Activated naive CD4-positive, alpha-beta T cell treated with anti-CD3 and anti-CD28 coated beads, Interleukin-2, amount 50 U/mL, for 16 hours (primary cell): Measurements from ENCODE around the gene ILF3.
A peak's percentile ranks its signal among the peaks of the same experiment; 100 is the strongest.
"Not testable (repeated sequence)": the region's sequence is repeated elsewhere in the genome, so short reads cannot be mapped to it uniquely, and the experiment has no call there.

ENCODE experiments used
- DNase-seq: peaks from one replicate; pipeline ENCODE4 v3.0.0-alpha.2; 2020

ILF3 gene

DNA sequence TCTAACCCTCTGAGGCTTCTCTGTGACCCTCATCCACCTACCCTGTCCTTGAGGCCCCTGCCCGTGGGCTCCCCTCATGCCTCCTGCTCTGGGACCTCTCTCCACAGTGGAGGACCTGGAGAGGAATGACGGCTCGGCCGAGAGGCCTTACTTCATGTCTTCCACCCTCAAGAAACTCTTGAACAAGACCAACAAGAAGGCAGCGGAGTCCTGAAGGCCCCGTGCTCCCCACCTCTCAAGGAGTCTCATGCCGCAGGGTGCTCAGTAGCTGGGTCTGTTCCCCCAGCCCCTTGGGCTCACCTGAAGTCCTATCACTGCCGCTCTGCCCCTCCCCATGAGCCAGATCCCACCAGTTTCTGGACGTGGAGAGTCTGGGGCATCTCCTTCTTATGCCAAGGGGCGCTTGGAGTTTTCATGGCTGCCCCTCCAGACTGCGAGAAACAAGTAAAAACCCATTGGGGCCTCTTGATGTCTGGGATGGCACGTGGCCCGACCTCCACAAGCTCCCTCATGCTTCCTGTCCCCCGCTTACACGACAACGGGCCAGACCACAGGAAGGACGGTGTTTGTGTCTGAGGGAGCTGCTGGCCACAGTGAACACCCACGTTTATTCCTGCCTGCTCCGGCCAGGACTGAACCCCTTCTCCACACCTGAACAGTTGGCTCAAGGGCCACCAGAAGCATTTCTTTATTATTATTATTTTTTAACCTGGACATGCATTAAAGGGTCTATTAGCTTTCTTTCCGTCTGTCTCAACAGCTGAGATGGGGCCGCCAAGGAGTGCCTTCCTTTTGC lies 10.8 kb upstream of the ILF3 start:
- no peak for DNase-seq

DNA sequence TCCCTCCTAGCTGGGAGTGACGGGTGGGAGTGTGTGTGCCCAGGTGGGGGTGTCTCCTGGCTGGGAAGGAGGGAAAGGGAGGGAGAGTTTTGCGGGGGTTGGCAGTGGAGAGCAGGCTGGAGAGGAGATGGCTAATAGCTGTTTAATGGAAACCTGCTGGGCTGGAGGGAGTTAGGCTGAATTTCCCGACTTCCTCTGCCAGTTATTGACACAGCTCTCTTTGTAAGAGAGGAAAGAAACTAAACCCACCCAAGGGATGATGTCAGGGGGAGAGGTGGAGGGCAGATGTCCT lies 10.2 kb upstream of the ILF3 start:
- DNase-seq = no peak

DNA sequence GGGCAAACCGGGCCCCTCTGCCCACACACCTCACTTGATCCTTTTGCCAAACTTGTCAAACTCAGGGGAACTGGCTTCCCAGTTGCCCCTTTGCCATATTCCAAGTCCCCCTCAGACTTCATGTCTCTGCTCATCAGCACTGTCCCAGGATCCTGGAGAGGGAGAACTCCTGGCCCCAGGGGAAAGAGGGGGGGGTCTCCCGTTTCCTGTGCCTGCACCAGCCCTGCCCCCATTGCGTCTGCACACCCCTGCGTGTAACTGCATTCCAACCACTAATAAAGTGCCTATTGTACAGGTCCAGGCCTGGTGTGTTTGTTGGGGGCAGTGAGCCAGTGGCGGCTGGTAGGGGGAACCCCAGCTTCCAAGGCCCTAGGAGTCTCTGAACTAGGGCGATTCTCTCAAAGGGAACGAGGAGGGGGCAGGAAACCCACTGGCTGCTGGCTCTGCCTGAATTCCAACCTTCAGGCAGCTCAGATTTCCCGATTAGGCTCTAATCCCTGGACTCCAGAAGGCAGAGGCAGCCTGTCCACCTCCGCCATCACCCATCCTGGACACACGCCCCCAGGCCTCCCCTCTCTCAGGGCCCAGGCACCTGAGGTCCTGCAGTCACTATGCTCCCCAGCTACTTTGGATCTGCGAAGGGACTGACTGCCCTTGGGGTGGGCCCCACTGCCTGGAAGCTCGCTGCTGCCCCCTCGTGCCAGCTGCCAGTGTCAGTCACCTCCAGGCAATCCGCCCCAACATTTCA lies 9.7 kb upstream of the ILF3 start:
- DNase-seq = peak; percentile 89

DNA sequence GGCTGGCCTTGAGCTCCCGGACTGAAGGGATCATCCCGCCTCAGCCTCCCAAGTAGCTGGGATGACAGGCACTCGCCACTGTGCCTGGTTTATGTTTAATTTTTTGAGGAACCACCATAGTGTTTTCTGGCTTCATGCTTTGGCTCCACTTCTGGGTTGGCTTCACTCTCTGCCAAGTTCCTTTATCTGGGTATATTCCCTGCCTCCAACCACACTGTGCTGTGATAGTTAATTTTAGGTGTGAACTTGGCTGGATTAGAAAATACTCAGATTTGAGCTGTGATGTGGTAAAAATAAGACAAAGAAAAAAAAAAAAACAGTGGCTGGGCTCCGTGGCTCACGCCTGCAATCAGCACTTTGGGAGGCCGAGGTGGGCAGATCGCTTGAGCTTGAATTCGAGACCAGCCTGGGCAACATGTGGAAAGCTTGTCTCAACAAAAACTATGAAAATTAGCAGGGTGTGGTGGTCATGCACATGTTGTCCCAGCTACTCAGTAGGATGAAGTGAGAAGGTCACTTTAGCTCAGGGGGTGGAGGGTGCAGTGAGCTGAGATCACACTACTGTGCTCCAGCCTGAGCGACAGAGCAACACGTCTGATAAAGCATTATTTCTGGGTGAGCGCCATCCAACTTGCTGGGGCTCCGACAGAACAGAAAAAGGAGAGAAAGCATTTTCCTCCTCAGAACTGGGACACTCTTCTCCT lies 7.5 kb upstream of the ILF3 start:
- no peak for DNase-seq

DNA sequence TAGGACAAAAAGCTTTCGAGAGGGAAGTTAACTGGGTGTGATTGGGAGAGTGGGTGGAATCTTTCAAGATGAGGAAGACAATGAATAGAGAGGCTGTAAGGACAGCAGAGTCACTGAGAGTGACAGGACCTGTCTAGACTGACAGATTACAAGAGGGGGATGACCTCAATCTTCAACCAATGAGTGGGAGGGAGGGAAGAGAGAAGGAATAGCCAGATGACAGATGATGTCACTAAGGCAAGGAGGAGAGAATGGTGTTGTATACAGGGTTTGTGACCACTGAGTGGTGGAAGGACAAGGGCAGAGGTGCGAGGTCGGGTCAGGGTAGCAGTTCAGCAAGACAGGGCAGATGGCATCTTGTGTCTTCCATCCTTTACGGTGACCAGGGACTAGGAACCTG lies 5.8 kb upstream of the ILF3 start:
- no peak for DNase-seq

DNA sequence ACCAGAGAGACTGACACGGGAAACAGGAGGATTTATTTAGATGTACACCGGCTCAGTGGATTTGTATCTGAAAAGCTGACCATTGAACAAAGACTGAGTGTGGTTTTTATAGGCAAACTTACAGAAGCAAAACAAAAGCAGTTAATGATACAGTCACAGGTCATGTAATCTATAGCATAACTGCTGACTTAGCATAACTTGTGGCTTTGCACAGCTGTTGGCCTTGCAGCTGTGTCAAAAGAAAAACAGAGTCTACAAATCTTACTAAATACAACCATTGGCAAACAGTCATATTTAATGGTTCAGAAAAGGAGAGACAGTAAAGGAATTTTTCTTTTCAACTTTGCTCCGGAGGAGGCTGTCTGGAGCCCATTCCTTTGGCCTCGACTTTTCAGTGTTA lies 2.3 kb upstream of the ILF3 start:
- no peak for DNase-seq

DNA sequence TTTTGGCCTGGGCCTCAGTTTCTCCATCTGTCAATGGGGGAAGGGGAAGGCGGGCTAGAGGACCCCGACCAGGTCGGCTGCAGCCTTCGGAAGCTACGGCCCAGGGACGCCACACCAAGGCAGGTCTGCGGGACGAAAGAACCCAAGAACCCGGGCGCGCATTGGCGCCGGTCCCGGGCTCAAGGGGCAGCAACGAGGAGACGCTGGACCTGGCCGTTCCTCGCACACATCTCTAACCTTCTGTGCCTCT lies 739 bp upstream of the ILF3 start:
- no peak for DNase-seq

DNA sequence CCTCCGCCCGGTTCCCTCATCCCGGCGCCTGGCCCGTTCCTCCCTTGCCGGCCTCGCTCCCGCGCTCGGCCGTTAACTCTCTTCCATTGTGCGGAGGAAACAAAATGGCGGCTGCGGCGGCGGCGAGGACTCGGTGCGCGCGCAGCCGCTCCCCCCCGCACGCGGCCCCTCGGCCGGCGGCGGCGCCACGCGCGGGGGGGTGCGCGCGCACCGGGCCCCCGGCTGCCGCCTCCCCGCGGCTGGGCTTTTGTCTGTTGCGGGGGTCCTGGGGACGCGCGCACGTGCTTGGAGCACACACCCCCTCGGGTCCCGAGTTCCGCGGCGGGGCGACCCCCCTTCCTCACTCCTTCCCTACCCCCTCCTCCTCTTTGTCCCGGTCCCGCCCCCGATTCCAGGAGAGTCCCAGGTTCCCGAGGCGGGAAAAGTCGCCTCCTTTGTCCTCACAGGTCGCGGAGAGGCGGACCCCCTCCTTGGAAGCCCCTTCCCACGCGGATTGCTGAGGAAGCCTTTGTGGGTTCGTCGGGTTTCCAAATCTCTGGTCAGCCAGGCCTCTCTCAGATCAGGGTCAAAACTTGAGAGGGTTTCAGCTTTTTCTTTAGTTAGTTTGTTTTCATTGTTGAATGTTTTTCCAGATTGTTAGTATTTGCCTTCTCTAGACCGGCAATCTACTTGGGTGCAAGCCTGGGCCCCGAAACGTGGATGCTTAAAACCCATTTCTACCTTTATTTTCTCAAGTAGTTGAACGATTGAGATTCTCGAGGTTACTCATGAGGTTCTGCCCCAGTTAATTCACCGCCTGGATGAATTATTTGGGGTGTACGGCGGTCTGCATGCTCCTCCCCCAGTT lies 687 bp downstream of the ILF3 start:
- DNase-seq = peak; percentile 71

DNA sequence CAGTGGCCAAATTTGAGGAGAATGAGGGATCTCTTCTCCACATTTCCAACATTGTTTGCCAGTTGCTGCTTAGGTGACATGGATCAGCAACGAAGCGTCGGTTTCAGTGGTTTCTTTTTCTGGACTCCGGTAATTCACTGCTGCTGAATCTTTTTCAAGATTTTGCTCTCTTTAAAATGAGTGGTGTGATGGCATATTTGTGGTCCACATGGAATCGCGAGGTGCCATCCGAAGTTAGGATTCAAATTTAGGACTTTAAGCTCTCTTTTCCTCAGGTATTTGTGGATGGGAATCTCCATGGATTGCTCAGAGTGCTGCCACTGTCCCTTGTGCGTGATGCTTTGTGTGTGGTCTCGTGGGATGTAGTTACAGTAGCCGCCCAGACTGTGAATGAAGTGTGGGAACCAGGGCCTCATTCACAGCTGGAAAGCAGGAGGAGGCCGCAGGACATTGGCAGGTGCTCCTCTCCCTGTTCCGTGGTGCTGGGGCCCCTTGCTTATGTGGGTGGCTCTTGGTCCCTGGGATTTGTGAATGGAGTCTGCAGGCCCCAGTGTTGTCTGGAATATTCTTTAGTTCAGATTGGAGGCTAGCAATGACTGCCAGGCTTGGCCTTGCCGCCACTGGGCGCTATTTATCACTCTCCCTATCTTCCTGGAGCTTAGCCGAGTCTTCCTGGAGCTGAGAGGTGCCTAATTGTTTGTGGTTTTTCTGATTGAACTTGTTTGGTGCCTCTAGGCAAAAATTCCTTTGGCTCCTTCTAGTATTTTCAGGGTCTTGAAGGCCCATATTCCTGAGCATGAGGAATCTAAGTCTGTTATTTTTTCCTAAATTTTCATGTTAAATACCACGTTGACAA lies 1.5 kb downstream of the ILF3 start:
- no peak for DNase-seq

DNA sequence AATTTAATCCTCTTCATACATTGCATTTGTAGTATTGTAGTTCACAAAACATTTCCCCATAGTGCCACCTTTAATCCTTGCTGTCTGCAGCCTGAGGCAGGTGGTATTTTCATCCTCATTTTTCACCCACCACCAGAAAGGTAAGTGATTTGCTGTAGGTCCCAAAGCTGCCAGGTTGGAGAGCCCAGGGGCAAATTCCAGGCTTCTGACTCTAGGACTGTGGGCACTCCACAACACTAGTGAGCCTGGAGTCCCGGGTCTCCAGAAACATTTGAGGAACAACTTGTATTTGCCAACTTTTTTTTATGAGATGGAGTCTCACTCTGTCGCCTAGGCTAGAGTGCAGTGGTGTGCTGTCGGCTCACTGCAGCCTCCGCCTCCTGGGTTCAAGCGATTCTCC lies 6.2 kb downstream of the ILF3 start:
- DNase-seq = no peak

DNA sequence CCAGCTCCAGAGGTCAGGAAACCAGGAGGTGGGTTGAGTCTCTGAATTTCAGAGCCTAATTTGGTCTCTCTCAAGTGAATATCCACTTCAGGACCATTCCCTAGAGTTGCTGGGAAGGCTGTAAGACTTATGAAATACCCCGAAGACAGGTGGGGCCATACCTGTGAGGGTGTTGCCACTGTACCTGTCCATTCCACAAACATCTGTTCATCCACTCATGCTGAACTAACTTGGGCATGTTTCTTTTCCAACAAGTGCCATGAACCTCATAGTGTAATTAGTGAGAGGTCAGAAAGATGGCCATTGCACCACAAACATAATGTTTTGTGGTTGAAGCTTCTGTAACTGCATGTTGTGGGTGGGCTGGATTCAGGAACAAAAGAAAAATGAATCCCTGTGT lies 7.8 kb downstream of the ILF3 start:
- no peak for DNase-seq

DNA sequence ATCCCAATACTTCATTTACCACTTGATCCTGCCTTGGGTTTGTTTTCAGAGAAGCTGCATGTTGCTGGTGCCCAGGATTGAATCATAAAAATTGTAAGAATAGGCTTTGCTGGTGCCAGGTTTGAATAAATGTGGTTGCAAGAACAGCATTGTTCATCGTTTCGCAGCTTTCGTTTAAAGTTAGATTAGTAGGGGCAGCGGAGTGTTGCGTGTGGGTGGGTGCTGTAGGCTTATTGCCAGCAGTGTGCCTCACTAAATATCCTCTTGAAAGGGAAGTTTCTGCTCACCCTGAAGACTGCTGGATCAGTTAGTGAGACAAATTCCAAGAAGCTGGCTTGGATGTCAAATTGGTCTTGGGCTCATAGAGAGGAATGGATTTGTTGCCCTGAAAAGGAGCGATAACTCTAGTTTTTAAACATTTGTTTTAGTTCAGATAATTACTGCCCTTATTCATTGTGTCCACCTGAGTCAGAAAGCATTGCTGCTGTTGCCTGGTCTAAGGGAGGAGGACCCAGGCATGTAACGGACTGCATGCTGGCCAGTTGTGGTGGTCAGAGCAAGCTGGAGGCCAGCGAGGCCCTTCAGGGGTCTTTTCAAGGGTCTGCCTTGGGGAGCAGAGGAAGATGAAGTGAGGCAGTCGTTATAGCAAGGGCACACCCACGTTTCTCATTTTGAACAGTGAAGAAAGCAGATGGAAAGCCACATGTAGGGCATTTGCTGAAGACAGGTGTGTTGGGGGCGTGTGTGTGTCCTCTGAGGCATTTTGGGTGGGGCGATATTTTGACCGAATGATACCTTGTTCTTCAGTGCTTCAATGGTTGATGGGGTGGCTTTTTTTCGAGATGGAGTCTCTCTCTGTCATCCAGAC lies 8.5 kb downstream of the ILF3 start:
- DNase-seq = no peak

DNA sequence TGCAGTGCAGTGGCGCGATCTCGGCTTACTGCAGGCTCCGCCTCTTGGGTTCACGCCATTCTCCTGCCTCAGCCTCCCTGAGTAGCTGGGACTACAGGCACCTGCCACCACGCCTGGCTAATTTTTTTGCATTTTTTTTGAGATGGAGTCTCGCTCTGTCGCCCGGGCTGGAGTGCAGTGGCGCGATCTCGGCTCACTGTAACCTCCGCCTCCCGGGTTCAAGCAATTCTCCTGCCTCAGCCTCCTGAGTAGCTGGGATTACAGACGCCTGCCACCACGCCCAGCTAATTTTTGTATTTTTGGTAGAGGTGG lies 9.1 kb downstream of the ILF3 start:
- not testable (repeated sequence) for DNase-seq

DNA sequence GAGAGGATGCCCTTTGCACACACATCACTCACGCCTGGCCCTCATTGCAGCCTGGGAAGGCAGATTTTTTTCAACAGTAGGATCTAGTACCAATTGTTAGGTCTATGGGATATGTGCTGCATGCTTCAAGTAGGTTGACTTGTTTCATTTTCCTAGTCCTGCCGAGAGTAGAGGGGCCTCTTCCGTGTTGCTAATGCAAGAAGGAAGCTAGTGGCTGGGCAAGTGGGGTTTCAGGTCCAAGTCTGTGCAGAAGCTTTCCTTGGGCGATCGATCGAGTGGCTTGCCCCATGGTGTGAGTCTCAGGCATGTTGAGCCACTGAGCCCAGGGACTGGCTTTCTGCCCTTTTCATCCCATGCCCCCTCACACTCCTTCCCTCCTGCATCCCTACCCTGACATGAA lies 13.7 kb downstream of the ILF3 start:
- DNase-seq = no peak

DNA sequence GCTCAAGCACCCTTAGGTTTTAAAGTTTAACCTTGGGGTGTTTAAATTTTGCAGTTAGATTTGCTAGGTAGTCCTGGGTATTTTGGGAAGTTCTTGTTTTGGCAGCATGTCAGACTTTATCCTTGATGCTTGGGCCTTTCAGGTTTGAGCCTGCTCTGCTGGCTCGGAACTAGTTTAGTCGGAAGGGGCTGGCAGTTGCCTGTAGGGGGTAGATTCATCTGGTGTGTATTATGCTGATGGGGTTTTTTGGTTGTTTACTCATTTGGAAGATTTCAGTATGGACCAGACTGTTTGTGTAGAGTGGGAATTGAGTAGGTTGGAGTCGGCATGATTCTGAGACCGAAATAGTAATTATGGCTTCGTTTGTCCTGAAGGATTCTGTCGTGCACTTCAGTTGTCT lies 15.1 kb downstream of the ILF3 start:
- no peak for DNase-seq

DNA sequence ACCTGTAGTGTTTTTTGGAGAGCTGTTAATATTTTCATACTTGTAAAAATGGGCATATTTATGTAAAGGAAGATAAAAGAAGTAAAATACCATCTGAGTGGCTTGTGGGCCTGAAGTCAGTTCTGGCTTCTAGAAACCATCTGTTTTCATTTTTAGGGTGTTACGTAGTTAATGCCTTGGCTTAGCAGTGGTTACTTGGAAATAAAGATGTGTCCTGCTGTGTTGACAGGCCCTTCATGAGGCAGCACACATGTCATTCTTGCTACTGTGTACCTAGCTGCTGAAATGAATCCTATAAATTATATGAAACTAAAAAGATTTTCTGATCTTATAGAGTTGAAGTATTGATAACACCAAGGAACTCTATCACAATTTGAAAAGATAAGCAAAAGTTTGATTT lies 16.0 kb downstream of the ILF3 start:
- no peak for DNase-seq

DNA sequence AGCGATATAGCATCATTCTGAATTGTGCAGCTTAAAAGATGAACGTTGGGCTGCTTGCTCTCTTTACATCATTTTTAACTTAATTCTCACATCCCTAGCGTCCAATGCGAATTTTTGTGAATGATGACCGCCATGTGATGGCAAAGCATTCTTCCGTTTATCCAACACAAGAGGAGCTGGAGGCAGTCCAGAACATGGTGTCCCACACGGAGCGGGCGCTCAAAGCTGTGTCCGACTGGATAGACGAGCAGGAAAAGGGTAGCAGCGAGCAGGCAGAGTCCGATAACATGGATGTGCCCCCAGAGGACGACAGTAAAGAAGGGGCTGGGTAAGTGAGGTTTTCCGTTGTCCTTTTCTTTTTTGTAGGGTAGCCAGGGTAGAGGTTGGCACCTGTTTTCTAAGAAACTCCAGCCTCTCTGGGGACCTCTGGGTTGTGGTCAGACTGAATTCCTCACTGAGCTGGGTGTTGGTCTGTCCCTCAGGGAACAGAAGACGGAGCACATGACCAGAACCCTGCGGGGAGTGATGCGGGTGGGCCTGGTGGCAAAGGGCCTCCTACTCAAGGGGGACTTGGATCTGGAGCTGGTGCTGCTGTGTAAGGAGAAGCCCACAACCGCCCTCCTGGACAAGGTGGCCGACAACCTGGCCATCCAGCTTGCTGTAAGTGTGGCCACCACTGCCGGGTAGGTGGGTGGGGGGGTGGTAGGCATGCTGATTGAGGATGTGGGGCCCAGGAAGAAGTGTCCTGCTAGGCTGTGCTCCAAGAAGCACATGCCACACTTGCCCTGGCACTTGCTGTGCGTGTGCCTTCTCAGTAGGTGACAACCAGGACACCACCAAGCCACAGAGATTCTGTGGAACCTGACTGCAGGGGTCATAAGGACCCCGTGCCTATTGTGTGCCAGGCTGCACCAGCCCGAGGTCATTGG lies 17.0 kb downstream of the ILF3 start:
- no peak for DNase-seq

DNA sequence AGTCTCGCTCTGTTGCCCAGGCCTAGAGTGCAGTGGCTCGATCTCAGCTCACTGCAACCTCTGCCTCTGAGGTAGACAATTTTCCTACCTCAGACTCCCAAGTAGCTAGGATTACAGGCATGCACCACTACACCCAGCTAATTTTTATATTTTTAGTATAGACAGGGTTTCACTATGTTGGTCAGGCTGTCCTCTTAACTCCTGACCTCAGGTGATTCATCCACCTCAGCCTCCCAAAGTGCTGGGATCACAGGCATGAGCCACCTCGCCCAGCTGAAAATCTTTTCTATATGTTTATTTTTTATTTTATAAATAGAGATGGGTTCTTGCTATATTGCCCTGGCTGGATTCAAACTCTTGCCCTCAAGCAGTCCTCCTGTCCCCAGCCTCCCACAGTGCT lies 17.8 kb downstream of the ILF3 start:
- not testable (repeated sequence) for DNase-seq

DNA sequence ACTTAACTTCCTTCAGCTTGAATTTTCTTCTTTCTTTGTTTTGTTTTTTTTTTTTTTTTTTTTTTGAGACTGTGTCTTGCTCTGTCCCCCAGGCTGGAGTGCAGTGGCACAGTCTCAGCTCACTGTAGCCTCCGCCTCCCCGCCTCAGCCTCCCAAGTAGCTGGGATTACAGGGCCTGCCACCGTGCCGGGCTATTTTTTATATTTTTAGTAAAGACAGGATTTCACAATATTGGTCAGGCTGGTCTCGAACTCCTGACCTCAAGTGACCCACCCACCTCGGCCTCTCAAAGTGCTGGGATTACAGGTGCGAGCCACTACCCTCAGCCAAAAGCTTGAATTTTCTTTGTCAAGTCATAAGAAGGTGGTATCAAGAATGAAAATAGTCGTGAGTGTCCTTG lies 21.1 kb downstream of the ILF3 start:
- not testable (repeated sequence) for DNase-seq

DNA sequence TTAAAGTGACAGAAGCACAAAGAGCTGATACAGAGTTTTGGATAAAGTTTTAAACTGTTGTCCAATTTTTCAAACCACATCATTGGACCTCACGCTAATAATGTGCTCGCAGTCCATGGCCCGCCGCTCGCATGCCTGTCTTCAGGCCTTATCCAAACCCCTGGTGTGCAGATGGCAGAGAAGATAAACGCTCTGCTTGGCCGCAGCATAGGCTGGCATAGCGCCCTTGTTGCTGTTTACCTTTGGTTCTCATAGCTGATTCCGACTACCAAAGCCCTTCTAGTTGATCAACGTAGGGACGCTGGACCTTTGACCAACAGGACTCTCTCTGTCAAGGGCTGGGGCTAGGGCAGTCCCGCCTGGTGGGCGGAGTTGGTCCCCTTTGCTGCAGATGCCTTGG lies 23.6 kb downstream of the ILF3 start:
- DNase-seq = no peak

DNA sequence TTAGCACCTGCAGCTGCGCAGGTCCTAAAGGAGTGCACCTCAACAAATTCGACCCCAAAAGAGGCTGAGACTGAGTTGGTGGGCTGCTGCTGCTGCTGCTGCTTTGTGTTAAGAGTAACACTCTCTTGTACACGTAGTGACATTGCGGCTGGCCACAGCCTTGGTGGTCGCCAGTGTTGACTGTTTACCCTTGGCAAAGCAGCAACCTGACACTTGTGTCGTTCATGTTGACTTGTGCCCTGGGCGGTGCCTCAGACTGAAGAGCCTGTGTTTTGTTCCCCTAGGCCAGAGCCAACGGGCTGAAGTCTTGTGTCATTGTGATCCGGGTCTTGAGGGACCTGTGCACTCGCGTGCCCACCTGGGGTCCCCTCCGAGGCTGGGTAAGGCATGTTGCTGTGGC lies 24.7 kb downstream of the ILF3 start:
- DNase-seq = no peak
